Smooth muscle cell (in vitro differentiated cells): Measurements from ENCODE around the gene XYLT1. TPM values are rescaled to one million over a fixed set of nuclear protein-coding genes. Genes with fewer than 3 reads are reported as not detected.

Source experiments
- DNase-seq: peaks from one replicate; lab custom pipeline; 2025; ENCODE audit not compliant: unreplicated experiment; lab: John Stamatoyannopoulos, UW
- H2AFZ ChIP-seq: fragments of 200-600 bp; sonication (generic); 2 replicates; pipeline ENCODE4 v1.6.0; 2016; ENCODE audit warnings: antibody characterized with exemption, low read depth, mild to moderate bottlenecking
- H3F3A ChIP-seq: fragments of 200-600 bp; sonication (generic); 2 replicates; pipeline ENCODE4 v1.6.0; 2017; ENCODE audit warnings: antibody characterized with exemption, low read depth
- H3K27ac ChIP-seq: fragments of 200-600 bp; sonication (generic); 2 replicates; pipeline ENCODE4 v1.5.1; 2016; ENCODE audit warnings: low read depth, mild to moderate bottlenecking
- H3K27me3 ChIP-seq: fragments of 200-600 bp; sonication (generic); 2 replicates; pipeline ENCODE4 v1.6.1; 2016; ENCODE audit warnings: low read depth, mild to moderate bottlenecking
- H3K36me3 ChIP-seq: fragments of 200-600 bp; sonication (generic); 2 replicates; pipeline ENCODE4 v1.5.1; 2016; ENCODE audit warnings: low read depth
- H3K4me1 ChIP-seq: fragments of 200-600 bp; sonication (generic); 2 replicates; pipeline ENCODE4 v1.5.1; 2016; ENCODE audit warnings: low read depth
- H3K4me2 ChIP-seq: fragments of 200-600 bp; sonication (generic); 2 replicates; pipeline ENCODE4 v1.6.0; 2016; ENCODE audit warnings: mild to moderate bottlenecking
- H3K4me3 ChIP-seq: fragments of 200-600 bp; sonication (generic); 2 replicates; pipeline ENCODE4 v1.5.1; 2016; ENCODE audit warnings: mild to moderate bottlenecking
- H3K79me2 ChIP-seq: fragments of 200-600 bp; sonication (generic); 2 replicates; pipeline ENCODE4 v1.6.0; 2016; ENCODE audit warnings: low read depth, mild to moderate bottlenecking
- H3K9ac ChIP-seq: fragments of 200-600 bp; sonication (generic); 2 replicates; pipeline ENCODE4 v1.6.0; 2016; ENCODE audit warnings: low read depth
- H3K9me3 ChIP-seq: fragments of 200-600 bp; sonication (generic); replicated peaks from 2 replicates; pipeline ENCODE4 v1.5.1; 2016; ENCODE audit warnings: low read depth
- H4K20me1 ChIP-seq: fragments of 200-600 bp; sonication (generic); 2 replicates; pipeline ENCODE4 v1.6.0; 2016; ENCODE audit warnings: low read depth
- WGBS: methylation state at CpG from one replicate; pipeline ENCODE4 v1.1.7; 2016; ENCODE audit warnings: low lambda C conversion rate; 5-methylcytosine and 5-hydroxymethylcytosine counted together
- polyA plus RNA-seq: library from polyadenylated mRNA; unstranded; fragments of >200 nt; fragmentation: Nextera tagmentation; extraction: Ambion mirVana; gene quantifications from 2 replicates; pipeline ENCODE4 v1.2.1, GENCODE V29; 2016
- total RNA-seq: library from RNA; depleted of rRNA; stranded (reverse); fragments of >200 nt; gene quantifications from 2 replicates; pipeline ENCODE4 v1.2.3, GENCODE V29; 2014
- TF ChIP-seq, protein P1 (sequence below): fragments of 200-600 bp; sonication (generic); IDR thresholded peaks from 2 replicates; pipeline ENCODE4 v1.5.1; 2017; ENCODE audit warnings: borderline replicate concordance, mild to moderate bottlenecking, antibody characterized with exemption; ENCODE audit not compliant: insufficient read depth, poor library complexity, severe bottlenecking

XYLT1 gene
- total and polyA plus RNA-seq, 2 experiments from 2014 or later: 9.5 to 19.9 TPM

DNA sequence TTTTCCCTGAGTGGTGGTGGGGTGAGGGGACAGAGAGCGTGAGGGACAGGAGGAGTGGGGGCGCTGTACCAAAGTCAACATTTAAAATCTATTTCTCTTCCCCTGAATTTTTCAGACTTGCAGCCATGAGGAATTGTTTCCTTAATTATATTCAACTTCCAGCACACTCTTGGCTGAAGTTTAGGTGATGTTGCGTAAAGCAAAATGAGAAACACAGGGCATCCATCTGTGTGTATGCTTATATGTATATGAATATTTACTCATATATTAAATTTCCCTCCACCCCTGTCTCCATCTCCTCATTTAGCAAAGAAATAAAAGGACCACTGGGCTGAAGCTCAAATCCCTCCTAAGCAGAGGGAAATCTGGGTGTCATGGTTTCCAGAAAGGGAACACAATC lies 218.1 kb downstream of the XYLT1 start:
- no peak overlapping the region for H3K9ac ChIP-seq
- TF ChIP-seq, protein P1, sequence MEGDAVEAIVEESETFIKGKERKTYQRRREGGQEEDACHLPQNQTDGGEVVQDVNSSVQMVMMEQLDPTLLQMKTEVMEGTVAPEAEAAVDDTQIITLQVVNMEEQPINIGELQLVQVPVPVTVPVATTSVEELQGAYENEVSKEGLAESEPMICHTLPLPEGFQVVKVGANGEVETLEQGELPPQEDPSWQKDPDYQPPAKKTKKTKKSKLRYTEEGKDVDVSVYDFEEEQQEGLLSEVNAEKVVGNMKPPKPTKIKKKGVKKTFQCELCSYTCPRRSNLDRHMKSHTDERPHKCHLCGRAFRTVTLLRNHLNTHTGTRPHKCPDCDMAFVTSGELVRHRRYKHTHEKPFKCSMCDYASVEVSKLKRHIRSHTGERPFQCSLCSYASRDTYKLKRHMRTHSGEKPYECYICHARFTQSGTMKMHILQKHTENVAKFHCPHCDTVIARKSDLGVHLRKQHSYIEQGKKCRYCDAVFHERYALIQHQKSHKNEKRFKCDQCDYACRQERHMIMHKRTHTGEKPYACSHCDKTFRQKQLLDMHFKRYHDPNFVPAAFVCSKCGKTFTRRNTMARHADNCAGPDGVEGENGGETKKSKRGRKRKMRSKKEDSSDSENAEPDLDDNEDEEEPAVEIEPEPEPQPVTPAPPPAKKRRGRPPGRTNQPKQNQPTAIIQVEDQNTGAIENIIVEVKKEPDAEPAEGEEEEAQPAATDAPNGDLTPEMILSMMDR: no peak
- H4K20me1 ChIP-seq: peaks cover 90% of the 10 kb centered on the region
- no peak overlapping the region for H3K4me3 ChIP-seq
- H2AFZ ChIP-seq: no peak overlapping the region
- DNase-seq: no peak
- H3K9me3 ChIP-seq: no peaks in the 10 kb centered on the region
- H3K79me2 ChIP-seq: no peaks in the 10 kb centered on the region
- H3K4me2 ChIP-seq: no peak overlapping the region
- H3K4me1 ChIP-seq: no peaks in the 10 kb centered on the region
- no peaks in the 10 kb centered on the region for H3K36me3 ChIP-seq
- no peak overlapping the region for H3K27ac ChIP-seq
- WGBS: 93% methylated on average over 3 of the region's 3 CpGs
- no peaks in the 10 kb centered on the region for H3K27me3 ChIP-seq
- no peaks in the 10 kb centered on the region for H3F3A ChIP-seq

DNA sequence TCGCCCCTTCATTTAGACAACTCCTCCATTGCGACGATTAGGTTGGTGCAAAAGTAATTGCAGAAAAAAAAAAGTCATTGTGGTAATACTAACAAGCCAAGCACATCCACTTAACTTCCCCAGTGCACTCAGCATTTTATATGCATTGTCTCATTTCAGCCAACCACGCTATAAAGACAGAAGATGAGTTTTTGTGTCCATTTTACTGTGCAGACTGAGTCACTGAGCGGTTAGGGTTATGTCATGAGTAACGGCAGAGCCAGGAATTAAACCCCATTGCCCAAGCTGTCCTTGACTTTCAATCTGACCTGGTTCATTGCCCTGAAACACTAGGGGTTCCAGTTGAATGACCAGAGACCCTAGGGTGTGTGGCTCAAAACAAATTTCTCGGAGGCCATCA lies 218.7 kb downstream of the XYLT1 start:
- TF ChIP-seq, protein P1: no peak
- Histone ChIP-seq H3F3A (no peaks in the 10 kb centered on the region), H3K9ac (no peak overlapping the region), H3K9me3 (no peaks in the 10 kb centered on the region), H3K4me1 (no peaks in the 10 kb centered on the region), H3K4me3 (no peak overlapping the region), H4K20me1 (peaks cover 90% of the 10 kb centered on the region), H3K36me3 (no peaks in the 10 kb centered on the region), H3K27ac (no peak overlapping the region), H2AFZ (no peak overlapping the region), H3K27me3 (no peaks in the 10 kb centered on the region), H3K79me2 (no peaks in the 10 kb centered on the region), H3K4me2 (no peak overlapping the region)
- no peak for DNase-seq
- whole genome bisulfite sequencing: 88% methylated on average over 7 of the region's 7 CpGs

DNA sequence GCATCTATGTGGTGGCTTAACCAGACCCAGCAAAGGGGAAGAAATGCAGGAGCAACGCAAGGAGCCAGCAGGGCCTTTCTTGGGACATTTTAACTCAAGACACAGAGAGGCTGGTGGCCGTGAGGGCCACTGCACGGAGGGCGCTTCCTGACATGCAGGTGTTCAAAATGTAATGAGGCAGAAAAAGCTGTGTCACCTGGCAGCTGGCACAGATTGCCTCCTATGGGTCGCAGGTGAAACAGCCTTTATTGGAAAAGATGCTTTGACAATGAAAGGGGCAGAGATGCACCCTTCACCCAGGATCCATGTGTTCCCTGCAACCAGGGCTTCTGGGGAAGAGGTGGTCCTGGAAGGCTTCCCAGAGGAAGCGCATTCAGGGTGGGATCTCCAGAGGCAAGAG lies 219.3 kb downstream of the XYLT1 start:
- H3K9me3 ChIP-seq: no peaks in the 10 kb centered on the region
- H3K4me3 ChIP-seq: no peak overlapping the region
- WGBS: 96% methylated on average over 6 of the region's 6 CpGs
- peaks cover 90% of the 10 kb centered on the region for H4K20me1 ChIP-seq
- no peaks in the 10 kb centered on the region for H3K4me1 ChIP-seq
- H3K4me2 ChIP-seq: no peak overlapping the region
- TF ChIP-seq, protein P1: no peak
- H3K27ac ChIP-seq: no peak overlapping the region
- H3K9ac ChIP-seq: no peak overlapping the region
- DNase-seq: no peak
- H2AFZ ChIP-seq: no peak overlapping the region
- no peaks in the 10 kb centered on the region for H3F3A ChIP-seq
- no peaks in the 10 kb centered on the region for H3K36me3 ChIP-seq
- no peaks in the 10 kb centered on the region for H3K79me2 ChIP-seq
- no peaks in the 10 kb centered on the region for H3K27me3 ChIP-seq

DNA sequence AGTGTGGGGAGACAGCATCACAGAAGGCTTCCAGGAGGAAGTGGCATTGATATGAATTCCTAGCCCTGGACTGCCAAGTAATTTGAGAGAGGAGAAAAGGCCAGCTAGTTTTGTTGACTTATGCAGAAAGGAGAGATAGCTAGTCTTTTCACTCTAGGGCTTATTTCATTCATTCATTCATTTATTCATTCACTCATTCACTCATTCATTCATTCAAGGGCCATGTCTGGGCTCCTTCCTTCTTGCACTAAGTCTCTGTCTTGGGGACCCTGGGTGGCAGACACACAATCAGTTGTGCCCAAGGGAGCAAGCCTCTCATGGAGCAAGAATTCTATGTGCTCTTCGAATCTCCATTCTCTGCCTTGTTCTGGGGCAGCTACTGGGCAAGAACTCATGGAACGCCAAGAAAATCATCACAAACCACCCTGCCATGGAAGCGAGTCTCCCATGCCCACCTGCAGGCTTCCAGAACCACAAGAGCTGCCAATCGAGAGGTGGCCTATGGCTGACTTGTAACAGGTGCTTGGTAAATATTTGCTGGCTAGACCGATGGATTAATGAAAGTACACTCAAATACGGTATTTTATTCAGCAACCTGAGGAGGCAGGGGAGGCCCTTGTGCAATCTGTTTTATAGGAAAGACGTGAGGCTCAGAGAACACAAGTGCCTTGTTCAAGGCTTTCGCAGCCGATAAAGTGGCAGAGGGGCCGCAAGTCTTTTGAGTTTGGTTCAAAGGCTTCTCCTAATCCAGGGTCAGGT lies 223.6 kb downstream of the XYLT1 start:
- H3K79me2 ChIP-seq: no peaks in the 10 kb centered on the region
- no peaks in the 10 kb centered on the region for H3F3A ChIP-seq
- no peak overlapping the region for H2AFZ ChIP-seq
- no peak overlapping the region for H3K27ac ChIP-seq
- peaks cover 89% of the 10 kb centered on the region for H4K20me1 ChIP-seq
- DNase-seq: no peak
- H3K4me1 ChIP-seq: no peaks in the 10 kb centered on the region
- 96% methylated on average over 10 of the region's 10 CpGs for WGBS
- no peaks in the 10 kb centered on the region for H3K27me3 ChIP-seq
- TF ChIP-seq, protein P1: no peak
- no peak overlapping the region for H3K9ac ChIP-seq
- H3K36me3 ChIP-seq: no peaks in the 10 kb centered on the region
- no peaks in the 10 kb centered on the region for H3K9me3 ChIP-seq
- H3K4me2 ChIP-seq: no peak overlapping the region
- no peak overlapping the region for H3K4me3 ChIP-seq
